Measurements from ENCODE around the gene ARL16. TPM values are rescaled to one million over a fixed set of nuclear protein-coding genes. Genes with fewer than 3 reads are reported as not detected.
A peak's percentile ranks its signal among the peaks of the same experiment; 100 is the strongest.

The ARL16 gene
- total and polyA plus RNA-seq, 12 donors: 18.5 to 105 (median 31.7) TPM

- no peaks in the 10 kb centered on the region for H3K36me3 ChIP-seq (replicated peaks in 1 of 2)
- no peaks in the 10 kb centered on the region for H3K9me3 ChIP-seq (replicated peaks in 1 of 3)
- H3K27ac ChIP-seq: no peak overlapping the region
- 83 to 87% (median 86%) methylated on average over 12 to 29 of the region's 29 CpGs for WGBS, 4 donors
- no peak overlapping the region for H3K4me3 ChIP-seq
- intact Hi-C loops (cut with DNase I): no loop called here
- no peaks in the 10 kb centered on the region for H3K4me1 ChIP-seq (replicated peaks in 1 of 2)
- no peak for TF ChIP-seq CTCF (IDR thresholded peaks at IDR 0.05)
- TF ChIP-seq POLR2A (IDR thresholded peaks at IDR 0.05): no peak
- H3K27me3 ChIP-seq: peaks cover 29% of the 10 kb centered on the region
- DNase-seq: no peak
These were observed 38.3 kb downstream of the ARL16 start for GRCh38 chr17:81644976-81645952.

- H3K4me3 ChIP-seq: no peak overlapping the region
- intact Hi-C loops (cut with DNase I): no loop called here
- TF ChIP-seq CTCF (IDR thresholded peaks at IDR 0.05): no peak
- DNase-seq: no peak
- H3K27ac ChIP-seq: no peak overlapping the region
- no peaks in the 10 kb centered on the region for H3K36me3 ChIP-seq (replicated peaks in 1 of 2)
- no peaks in the 10 kb centered on the region for H3K4me1 ChIP-seq (replicated peaks in 1 of 2)
- no peaks in the 10 kb centered on the region for H3K9me3 ChIP-seq (replicated peaks in 1 of 3)
- WGBS, 4 donors: 80 to 96% (median 88%) methylated on average over 4 to 15 of the region's 15 CpGs
- peaks cover 22% of the 10 kb centered on the region for H3K27me3 ChIP-seq
These were observed 39.1 kb downstream of the ARL16 start for GRCh38 chr17:81644496-81644895.

GRCh38 chr17:81641825-81642489 lies 41.6 kb downstream of the ARL16 start:
- Histone ChIP-seq H3K4me3 (no peak overlapping the region), H3K36me3 (replicated peaks in 1 of 2) (no peaks in the 10 kb centered on the region), H3K9me3 (replicated peaks in 1 of 3) (no peaks in the 10 kb centered on the region), H3K27ac (no peak overlapping the region), H3K4me1 (replicated peaks in 1 of 2) (peaks cover 0 to 6% of the 10 kb centered on the region in 2 donors), H3K27me3 (no peaks in the 10 kb centered on the region)
- TF ChIP-seq CTCF (IDR thresholded peaks at IDR 0.05) (no peak), POLR2A (IDR thresholded peaks at IDR 0.05) (no peak)
- peak in 2 of 7 donors; percentile 40 to 43 for DNase-seq
- WGBS, 4 donors: 80 to 90% (median 87%) methylated on average over 12 to 17 of the region's 17 CpGs
- intact Hi-C loops (cut with DNase I): no loop called here

GRCh38 chr17:81640011-81640410 lies 43.6 kb downstream of the ARL16 start:
- H3K27ac ChIP-seq: no peak overlapping the region
- DNase-seq: no peak
- H3K9me3 ChIP-seq (replicated peaks in 1 of 3): no peaks in the 10 kb centered on the region
- intact Hi-C loops (cut with DNase I): no loop called here
- TF ChIP-seq CTCF (IDR thresholded peaks at IDR 0.05) (no peak), POLR2A (IDR thresholded peaks at IDR 0.05) (no peak)
- no peaks in the 10 kb centered on the region for H3K36me3 ChIP-seq (replicated peaks in 1 of 2)
- WGBS, 4 donors: 85 to 95% (median 92%) methylated on average over 8 to 9 of the region's 9 CpGs
- peaks cover 10 to 18% of the 10 kb centered on the region in 2 donors for H3K4me1 ChIP-seq (replicated peaks in 1 of 2)
- H3K4me3 ChIP-seq: no peak overlapping the region
- no peaks in the 10 kb centered on the region for H3K27me3 ChIP-seq
